Right ventricle myocardium inferior (tissue), 1 donor: Measurements from ENCODE around the gene SYNDIG1. TPM values are rescaled to one million over a fixed set of nuclear protein-coding genes. Genes with fewer than 3 reads are reported as not detected.
A peak's percentile ranks its signal among the peaks of the same experiment; 100 is the strongest.

Experiments
- ATAC-seq: fragments of 200-7000 bp; cut with Tn5 transposase; one replicate; pipeline ENCODE4 v1.9.1; 2020; ENCODE audit warnings: mild to moderate bottlenecking, moderate library complexity
- DNase-seq: peaks from one replicate; pipeline ENCODE4 v3.0.0; 2021; ENCODE audit errors: missing footprints
- intact Hi-C: fragments of 100-400 bp; cut with DNase I; formaldehyde crosslinking; loops from one replicate; pipeline ENCODE4 v1.11.0; 2022
- total RNA-seq: library from RNA; stranded (reverse); fragmentation: NEBNext Ultra II Directional; extraction: Animal tissue kit (Norgen Biotek cat#: 25700); gene quantifications from one replicate; pipeline ENCODE4 v1.2.1, GENCODE V29; 2021
- donor health status: DM: no; HTN: yes; CAD: no; lungs with severe emphysema.

The SYNDIG1 gene
- total RNA-seq, 1 donor from 2014 or later: 15.8 TPM

DNA sequence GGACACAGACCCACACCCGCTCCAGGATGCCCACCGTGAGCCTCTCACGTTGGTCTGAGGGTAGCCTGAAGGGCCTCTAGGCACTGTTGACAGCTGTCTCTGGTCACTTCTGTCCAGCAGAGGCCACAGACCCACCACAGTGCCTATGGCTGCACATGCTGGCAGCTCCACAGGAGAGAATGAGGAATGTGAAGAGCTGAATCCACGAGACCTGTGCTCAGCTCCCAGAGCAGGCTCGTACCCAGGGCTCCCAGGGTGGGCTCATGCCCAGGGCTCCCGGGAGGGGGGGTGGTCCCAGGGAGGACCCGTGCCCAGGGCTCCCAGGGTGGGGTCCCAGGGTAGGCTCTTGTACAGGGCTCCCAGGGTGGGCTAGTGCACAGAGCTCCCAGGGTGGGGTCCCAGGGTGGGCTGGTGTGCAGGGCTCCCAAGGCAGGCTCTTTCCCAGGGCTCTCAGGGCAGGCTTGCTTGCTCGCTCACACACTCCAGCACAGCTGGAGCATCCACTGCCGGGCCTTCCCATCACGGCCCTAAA lies 201.0 kb downstream of the SYNDIG1 start:
- DNase-seq (no peak), ATAC-seq (no peak)
- intact Hi-C loops: no loop called here

DNA sequence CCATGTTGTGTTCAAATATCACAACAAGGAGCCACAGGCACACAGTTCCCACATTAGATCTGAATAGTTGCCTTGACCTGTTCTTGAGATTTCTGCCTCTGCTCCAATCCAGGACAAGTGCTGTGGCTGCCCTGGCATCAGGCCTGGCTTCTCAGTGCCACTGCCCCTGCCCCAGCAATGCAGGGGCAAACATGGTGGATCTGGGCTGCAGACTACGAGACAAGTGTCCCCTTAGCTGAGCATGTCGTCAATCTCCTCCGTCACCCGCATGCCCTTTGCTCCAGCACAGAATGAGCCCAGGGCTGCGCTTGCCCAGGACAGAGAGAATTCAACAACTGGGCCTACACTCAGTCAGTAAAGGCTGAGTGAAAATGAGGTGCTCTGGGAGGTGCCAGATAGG lies 201.6 kb downstream of the SYNDIG1 start:
- intact Hi-C loops: no loop called here
- no peak for DNase-seq
- no peak for ATAC-seq

DNA sequence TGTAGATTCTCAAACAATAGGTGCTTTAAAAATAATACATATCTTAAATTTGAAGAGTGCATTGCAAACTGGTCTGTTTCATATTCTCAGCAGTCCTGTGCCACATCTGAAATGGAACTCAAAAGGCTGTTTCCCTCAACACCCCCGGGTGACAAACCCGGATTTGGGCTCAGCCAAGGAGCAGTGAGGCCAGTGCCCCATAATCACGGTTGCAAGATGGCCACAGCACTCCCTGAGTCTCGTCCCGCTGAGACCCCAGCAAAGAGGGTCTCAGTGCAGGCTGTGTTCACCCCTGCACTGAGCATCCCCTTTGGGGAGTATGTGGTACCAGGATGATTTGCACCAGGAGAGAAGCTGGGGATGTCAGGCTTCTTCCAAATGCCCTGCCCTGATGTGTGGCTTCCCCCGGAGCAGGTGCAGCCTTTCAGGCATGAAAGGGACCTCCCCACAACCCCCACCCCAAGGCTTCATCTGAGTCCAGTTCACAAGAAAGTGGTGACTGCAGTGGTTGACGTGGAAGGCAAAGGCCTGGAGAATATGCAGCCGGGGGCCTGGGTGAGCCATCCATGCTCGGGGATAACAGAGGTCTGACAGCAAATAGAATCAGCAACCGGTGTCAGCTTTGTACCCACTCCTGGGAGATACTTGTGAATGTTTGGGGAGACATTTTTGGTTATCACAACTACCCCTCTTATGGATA lies 202.9 kb downstream of the SYNDIG1 start:
- DNase-seq: no peak
- ATAC-seq: no peak
- intact Hi-C loops: no loop called here

DNA sequence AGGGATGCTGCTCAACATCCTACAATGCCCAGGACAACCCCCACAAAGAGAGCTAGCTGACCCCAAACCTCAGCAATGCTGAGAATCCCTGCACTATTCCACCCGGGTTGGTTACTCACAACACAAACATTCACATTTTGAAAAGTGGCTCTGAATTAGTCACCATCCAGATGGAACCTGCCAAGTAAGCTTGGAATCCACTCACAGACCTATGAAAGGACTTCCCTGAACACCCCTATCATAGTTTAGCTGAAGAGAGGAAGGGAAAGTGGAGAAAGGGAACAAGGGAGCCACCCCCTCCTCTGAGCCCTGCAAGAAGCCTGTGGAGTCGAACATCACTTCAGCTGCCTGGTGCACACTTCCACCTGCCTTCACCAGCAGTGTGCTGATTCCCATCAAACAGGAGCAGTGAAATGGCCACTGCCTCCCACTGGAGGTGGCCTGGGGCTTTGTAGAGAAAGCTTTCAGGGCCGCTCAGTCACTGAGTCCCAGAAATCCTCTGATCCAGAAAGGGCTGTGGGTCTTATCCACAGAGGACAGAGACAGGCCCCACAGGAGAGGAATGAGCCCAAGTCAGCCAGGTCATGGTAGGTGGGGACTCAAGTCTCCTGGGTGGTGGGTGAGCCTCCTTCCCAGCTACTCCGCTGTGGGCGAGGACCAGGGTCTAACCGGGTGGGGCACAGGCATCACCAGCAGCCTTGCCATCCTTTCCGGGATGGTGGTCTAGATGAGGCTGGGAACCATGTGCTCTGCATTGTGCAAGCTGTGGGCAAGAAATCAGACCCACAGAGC lies 203.7 kb downstream of the SYNDIG1 start:
- intact Hi-C loops: no loop called here
- ATAC-seq (no peak), DNase-seq (no peak)

- ATAC-seq (no peak), DNase-seq (no peak)
- intact Hi-C loops: no loop called here
Observed at GRCh38 chr20:24673678-24674570, 204.5 kb downstream of the SYNDIG1 start.

GRCh38 chr20:24674921-24675605 lies 205.6 kb downstream of the SYNDIG1 start:
- intact Hi-C loops: no loop called here
- no peak for ATAC-seq
- no peak for DNase-seq

GRCh38 chr20:24675651-24676352 lies 206.4 kb downstream of the SYNDIG1 start:
- DNase-seq (no peak), ATAC-seq (no peak)
- intact Hi-C loops: no loop called here

GRCh38 chr20:24676353-24676977 lies 207.0 kb downstream of the SYNDIG1 start:
- ATAC-seq (peak; percentile 26), DNase-seq (no peak)
- intact Hi-C loops: no loop called here

GRCh38 chr20:24676978-24677370 lies 207.5 kb downstream of the SYNDIG1 start:
- DNase-seq: no peak
- intact Hi-C loops: no loop called here
- no peak for ATAC-seq

DNA sequence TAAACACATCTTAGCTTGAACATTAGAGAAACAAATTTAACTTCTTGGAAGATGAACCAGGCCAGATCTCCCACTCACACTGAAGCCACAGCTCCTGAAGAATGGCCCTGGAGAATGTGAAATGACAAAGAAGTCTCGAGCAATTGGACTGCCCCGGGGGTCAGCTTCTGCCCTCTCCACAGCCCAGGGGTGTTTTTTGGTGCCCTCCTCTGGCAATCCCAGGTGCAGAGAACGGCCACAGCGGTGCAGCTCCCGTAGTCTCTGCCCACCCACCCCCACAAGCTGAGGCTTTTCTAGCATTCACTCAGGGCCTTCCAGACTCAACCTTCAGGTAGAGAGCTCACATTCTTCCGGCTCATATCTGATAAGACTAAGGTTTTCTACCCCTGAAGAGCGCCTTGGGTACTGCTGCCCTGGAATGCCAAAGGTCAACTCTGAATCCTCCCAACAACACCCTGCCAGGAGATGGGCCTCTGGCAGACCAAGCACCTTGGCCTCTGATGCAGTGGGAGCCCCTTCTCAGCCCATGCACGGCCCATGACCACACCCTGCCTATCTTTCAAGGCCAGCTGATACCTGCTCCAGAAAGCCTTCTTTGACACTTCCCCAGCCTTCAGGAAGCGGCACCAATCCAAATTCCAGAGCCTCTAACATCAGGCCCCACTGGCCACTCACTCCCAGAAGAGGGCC lies 208.3 kb downstream of the SYNDIG1 start:
- intact Hi-C loops: no loop called here
- no peak for DNase-seq
- no peak for ATAC-seq

- intact Hi-C loops: no loop called here
- no peak for ATAC-seq
- DNase-seq: no peak
Observed at GRCh38 chr20:24678351-24679106, 209.1 kb downstream of the SYNDIG1 start.

- no peak for ATAC-seq
- intact Hi-C loops: no loop called here
Observed at GRCh38 chr20:24679448-24680047, 210.1 kb downstream of the SYNDIG1 start.

DNA sequence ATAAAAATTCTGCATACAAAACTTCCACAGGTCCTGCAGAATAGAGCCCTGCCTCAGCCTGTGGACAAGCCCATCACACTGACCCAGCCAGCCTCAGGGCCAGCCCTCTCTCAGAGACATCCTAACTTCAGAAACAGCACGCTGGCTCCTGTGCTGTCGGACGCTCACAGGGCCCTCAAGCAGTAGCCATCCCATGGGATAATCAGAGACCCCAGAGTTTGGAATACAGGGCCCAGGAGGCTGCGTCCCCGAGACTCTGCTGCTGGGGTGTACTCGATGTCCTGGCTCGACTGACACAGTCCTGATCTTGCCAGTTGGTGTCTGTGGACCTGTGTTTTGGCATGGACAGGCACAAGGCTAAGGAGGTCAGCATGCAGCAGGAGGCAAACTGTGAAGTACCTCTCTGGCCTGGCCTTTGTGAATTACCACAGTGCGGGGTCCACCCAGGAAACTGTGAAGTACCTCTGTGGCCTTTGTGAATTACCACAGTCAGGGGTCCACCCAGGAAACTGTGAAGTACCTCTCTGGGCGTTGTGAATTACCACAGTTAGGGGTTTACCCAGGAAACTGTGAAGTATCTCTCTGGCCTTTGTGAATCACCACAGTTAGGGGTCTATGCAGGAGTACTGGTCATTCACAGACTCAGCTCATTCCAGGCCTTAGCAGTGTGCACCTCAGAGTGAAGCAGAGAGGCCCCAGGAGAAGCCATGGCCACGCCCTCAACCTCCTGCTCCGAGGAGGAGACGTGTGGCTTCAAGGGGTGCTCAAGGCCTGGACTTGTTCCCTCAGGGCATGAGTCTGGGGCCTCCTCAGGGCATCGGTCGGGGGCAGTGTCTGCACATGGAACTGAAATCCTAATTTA lies 212.4 kb downstream of the SYNDIG1 start:
- intact Hi-C loops: no loop called here
- no peak for ATAC-seq
- no peak for DNase-seq

More at GRCh38 chr20:24679448-24680047, 210.1 kb downstream of the SYNDIG1 start:
- no peak for DNase-seq

- ATAC-seq: no peak
- no peak for DNase-seq
- intact Hi-C loops: no loop called here
Observed at GRCh38 chr20:24682496-24682985, 213.1 kb downstream of the SYNDIG1 start.

DNA sequence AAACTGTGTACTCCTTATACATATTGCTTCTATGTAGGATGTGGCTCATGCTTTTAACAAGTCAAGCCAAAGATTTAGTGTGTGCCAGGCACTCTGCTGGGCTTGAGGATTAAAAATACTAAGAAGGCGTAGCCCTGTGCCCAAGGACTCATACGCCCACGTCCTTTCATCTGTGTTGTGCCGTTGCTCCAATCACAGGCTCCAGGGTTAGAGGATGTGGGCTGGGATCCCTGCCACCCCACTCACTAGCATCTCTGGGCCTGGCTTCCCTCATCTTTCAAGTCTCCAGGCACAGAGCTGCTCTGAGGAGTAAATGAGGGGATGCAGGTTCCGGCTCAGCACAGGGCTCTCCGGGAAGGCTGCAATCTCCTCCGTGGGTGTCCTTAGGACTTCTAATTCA lies 214.2 kb downstream of the SYNDIG1 start:
- DNase-seq (no peak), ATAC-seq (no peak)
- intact Hi-C loops: no loop called here
